Activated T-cell treated with anti-CD3 and anti-CD28 coated beads, Interleukin-2, amount 50 U/mL, for 72 hours (primary cell): ENCODE data around the gene CAMTA1. TPM values are rescaled to one million over a fixed set of nuclear protein-coding genes. Genes with fewer than 3 reads are reported as not detected.
"Not testable (repeated sequence)": the region's sequence is repeated elsewhere in the genome, so short reads cannot be mapped to it uniquely, and the experiment has no call there.

Experiments used
- ATAC-seq, 2 donors: fragments of 150-1000 bp; cut with Tn5 transposase; replicated peaks in 1 of 2; 2 replicates each; pipeline ENCODE4 v1.10.0; 2021; ENCODE audit warnings: moderate library complexity in 2 of 2, mild to moderate bottlenecking in 1 of 2
- DNase-seq, 2 donors: peaks; one replicate each; pipeline ENCODE4 v3.0.0; 2021 to 2022; ENCODE audit warnings: mixed read lengths in 1 of 2
- H3K27ac Mint-ChIP-seq: one replicate; pipeline ENCODE4 v1.8.0; 2022; ENCODE audit warnings: mild to moderate bottlenecking, moderate library complexity, mixed read lengths
- H3K27me3 Mint-ChIP-seq: one replicate; pipeline ENCODE4 v1.8.0; 2022; ENCODE audit warnings: low read depth, mixed read lengths
- H3K36me3 Mint-ChIP-seq, 2 donors: one replicate each; pipeline ENCODE4 v1.8.0; 2022; ENCODE audit warnings: mixed read lengths in 2 of 2, mild to moderate bottlenecking in 1 of 2; ENCODE audit not compliant: insufficient read depth in 2 of 2
- H3K4me1 Mint-ChIP-seq: one replicate; pipeline ENCODE4 v1.8.0; 2022; ENCODE audit warnings: low read depth, mixed read lengths
- H3K4me3 Mint-ChIP-seq, 2 donors: one replicate each; pipeline ENCODE4 v1.8.0; 2022; ENCODE audit warnings: mild to moderate bottlenecking in 2 of 2, mixed read lengths in 2 of 2, moderate library complexity in 2 of 2
- H3K9me3 Mint-ChIP-seq, 2 donors: one replicate each; pipeline ENCODE4 v1.8.0; 2022; ENCODE audit warnings: mixed read lengths in 2 of 2
- total RNA-seq, 2 donors: library from RNA; stranded (reverse); gene quantifications; one replicate each; pipeline ENCODE4 v1.2.3, GENCODE V29; 2022

CAMTA1 gene
- total RNA-seq, 2 donors from 2014 or later, result 47.8 to 63.3 TPM

DNA sequence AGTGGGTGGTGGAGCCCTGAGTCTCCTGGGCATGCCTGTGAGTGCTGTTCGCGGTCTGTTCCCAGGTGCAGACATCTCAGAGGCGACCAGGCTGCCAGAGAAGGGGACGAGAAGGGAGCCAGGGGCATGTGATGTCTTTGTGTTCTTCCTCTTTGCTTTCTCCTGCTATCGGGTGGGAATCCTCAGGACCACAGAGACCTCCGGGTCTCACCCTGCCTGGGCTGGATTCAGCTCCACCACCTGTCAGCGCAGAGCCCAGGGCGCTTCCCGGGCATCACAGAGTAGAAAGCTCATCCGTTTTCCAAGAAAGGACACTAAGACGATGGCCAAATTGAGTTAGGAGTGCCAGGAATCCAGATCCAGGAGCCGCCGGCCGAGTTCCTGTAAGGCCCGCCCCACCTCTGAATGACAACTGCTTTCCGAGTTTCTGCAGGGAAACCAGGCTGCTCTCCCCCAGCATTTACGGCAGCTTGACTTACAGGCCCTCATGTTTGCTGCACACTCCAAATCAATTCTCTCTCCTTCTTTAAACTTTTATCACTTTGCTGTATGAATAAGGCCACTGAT is 130.8 kb downstream of the CAMTA1 start:
- peaks cover 22% of the 10 kb centered on the region for H3K27me3 Mint-ChIP-seq

GRCh38 chr1:6917067-6917466 is 131.8 kb downstream of the CAMTA1 start:
- ATAC-seq, result no peak
- Mint-ChIP-seq H3K4me1 (no peaks in the 10 kb centered on the region), H3K27ac (no peak overlapping the region), H3K36me3 (peaks cover 1 to 2% of the 10 kb centered on the region in 2 donors), H3K9me3 (peaks cover 1 to 3% of the 10 kb centered on the region in 2 donors), H3K4me3 (no peak overlapping the region), H3K27me3 (peaks cover 22% of the 10 kb centered on the region)
- no peak for DNase-seq

More for the DNA sequence above, 130.8 kb downstream of the CAMTA1 start:
- H3K9me3 Mint-ChIP-seq, result peaks cover 0 to 3% of the 10 kb centered on the region in 2 donors
- ATAC-seq, result no peak
- DNase-seq, result no peak
- peaks cover 1 to 2% of the 10 kb centered on the region in 2 donors for H3K36me3 Mint-ChIP-seq
- no peaks in the 10 kb centered on the region for H3K4me1 Mint-ChIP-seq
- H3K27ac Mint-ChIP-seq, result no peak overlapping the region
- H3K4me3 Mint-ChIP-seq, result no peak overlapping the region

DNA sequence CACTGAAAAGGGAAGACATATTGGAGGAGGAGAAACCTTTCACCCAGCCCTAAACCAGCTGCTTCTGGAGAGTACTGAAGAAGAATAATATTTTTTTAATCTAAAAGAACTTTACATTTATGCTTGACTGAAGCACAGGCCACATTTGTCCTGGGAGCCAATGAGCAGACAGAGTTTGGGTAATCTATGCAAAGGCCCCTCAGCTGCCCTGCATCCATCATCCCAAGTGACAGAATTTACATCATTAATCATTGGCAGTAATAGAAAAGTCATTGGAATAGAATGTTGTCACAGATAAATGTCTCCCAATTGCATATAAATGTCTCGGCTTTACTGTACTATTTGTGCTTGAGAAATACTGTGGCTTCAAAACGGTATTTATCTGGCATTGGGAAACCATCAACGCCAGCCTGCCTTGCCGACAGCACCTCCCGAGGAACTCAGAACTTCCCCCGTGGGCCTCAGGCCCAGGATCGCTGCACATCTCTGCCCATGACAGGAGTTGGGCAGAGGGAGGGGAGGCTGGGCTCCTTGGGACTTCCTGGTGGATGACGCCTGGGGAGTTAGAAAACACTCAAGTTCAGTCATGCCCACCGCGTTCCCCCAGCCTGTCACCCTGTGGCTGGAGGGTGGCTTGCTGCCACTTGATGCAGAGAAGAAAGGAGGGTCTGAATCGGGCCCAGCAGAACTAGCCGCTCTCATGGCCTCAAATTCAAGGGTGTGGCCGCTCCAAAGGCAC is 133.1 kb downstream of the CAMTA1 start:
- peaks cover 1 to 2% of the 10 kb centered on the region in 2 donors for H3K36me3 Mint-ChIP-seq
- no peak overlapping the region for H3K4me3 Mint-ChIP-seq
- ATAC-seq (no peak), DNase-seq (no peak)
- H3K27ac Mint-ChIP-seq, result no peak overlapping the region
- H3K4me1 Mint-ChIP-seq, result no peaks in the 10 kb centered on the region
- peaks cover 2 to 3% of the 10 kb centered on the region in 2 donors for H3K9me3 Mint-ChIP-seq
- peaks cover 19% of the 10 kb centered on the region for H3K27me3 Mint-ChIP-seq

DNA sequence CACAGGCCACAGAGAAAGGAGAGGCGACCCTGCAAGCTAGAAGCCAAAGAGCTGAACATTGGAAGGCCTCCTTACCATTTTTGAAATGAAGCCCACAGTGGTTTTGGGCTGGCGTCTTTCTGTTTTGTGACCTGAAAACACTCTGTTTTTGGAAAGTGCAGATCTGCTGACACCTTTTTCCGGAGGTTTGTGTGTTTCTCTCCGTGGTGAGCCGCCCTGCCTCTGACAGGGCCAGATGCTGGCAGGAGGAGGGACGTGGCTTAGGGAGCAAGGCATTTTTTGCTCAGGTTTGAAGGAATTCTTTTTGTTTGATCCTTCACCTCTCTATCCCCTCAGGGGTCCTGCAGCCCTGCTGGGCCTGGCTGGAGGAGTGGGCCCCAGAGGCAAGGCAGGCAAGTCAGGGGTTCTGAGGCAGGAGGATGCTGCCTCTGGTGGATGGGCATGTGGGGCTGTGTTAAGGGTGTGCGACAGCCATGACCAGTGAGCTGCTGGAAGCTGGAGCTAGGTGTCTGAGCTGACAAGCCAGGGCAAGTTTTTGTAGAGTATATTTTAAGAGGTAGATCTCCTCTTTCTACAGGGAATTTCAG is 133.8 kb downstream of the CAMTA1 start:
- Mint-ChIP-seq H3K4me1 (no peaks in the 10 kb centered on the region), H3K27ac (no peak overlapping the region), H3K27me3 (peaks cover 14% of the 10 kb centered on the region), H3K9me3 (peaks cover 0 to 2% of the 10 kb centered on the region in 2 donors), H3K36me3 (peaks cover 0 to 1% of the 10 kb centered on the region in 2 donors), H3K4me3 (no peak overlapping the region)
- DNase-seq (no peak), ATAC-seq (no peak)

GRCh38 chr1:6921506-6921905 is 136.3 kb downstream of the CAMTA1 start:
- not testable (repeated sequence) for H3K9me3 Mint-ChIP-seq, H3K27me3 Mint-ChIP-seq, H3K4me3 Mint-ChIP-seq, H3K36me3 Mint-ChIP-seq, ATAC-seq, H3K27ac Mint-ChIP-seq, DNase-seq, H3K4me1 Mint-ChIP-seq

GRCh38 chr1:6922096-6922931 is 137.1 kb downstream of the CAMTA1 start:
- Mint-ChIP-seq H3K4me3 (no peak overlapping the region), H3K27me3 (peaks cover 3% of the 10 kb centered on the region), H3K36me3 (peaks cover 0 to 1% of the 10 kb centered on the region in 2 donors), H3K4me1 (no peaks in the 10 kb centered on the region), H3K27ac (no peak overlapping the region), H3K9me3 (peaks cover 0 to 2% of the 10 kb centered on the region in 2 donors)
- DNase-seq, result no peak
- no peak for ATAC-seq

GRCh38 chr1:6923012-6923411 is 137.8 kb downstream of the CAMTA1 start:
- ATAC-seq (no peak), DNase-seq (no peak)
- H3K27me3 Mint-ChIP-seq, result no peaks in the 10 kb centered on the region
- H3K9me3 Mint-ChIP-seq, result peaks cover 0 to 2% of the 10 kb centered on the region in 2 donors
- no peak overlapping the region for H3K4me3 Mint-ChIP-seq
- no peak overlapping the region for H3K27ac Mint-ChIP-seq
- peaks cover 0 to 1% of the 10 kb centered on the region in 2 donors for H3K36me3 Mint-ChIP-seq
- no peaks in the 10 kb centered on the region for H3K4me1 Mint-ChIP-seq

GRCh38 chr1:6923416-6923815 is 138.2 kb downstream of the CAMTA1 start:
- no peak overlapping the region for H3K27ac Mint-ChIP-seq
- DNase-seq, result no peak
- no peak overlapping the region for H3K4me3 Mint-ChIP-seq
- H3K9me3 Mint-ChIP-seq, result peaks cover 0 to 2% of the 10 kb centered on the region in 2 donors
- no peaks in the 10 kb centered on the region for H3K4me1 Mint-ChIP-seq
- ATAC-seq, result no peak
- H3K36me3 Mint-ChIP-seq, result peaks cover 0 to 1% of the 10 kb centered on the region in 2 donors
- peaks cover 4% of the 10 kb centered on the region for H3K27me3 Mint-ChIP-seq

- H3K27me3 Mint-ChIP-seq, result peaks cover 8% of the 10 kb centered on the region
- peaks cover 0 to 1% of the 10 kb centered on the region in 2 donors for H3K36me3 Mint-ChIP-seq
- H3K9me3 Mint-ChIP-seq, result peaks cover 0 to 2% of the 10 kb centered on the region in 2 donors
- H3K27ac Mint-ChIP-seq, result no peak overlapping the region
- no peak overlapping the region for H3K4me3 Mint-ChIP-seq
- DNase-seq (no peak), ATAC-seq (no peak)
- no peaks in the 10 kb centered on the region for H3K4me1 Mint-ChIP-seq
Measured at GRCh38 chr1:6923955-6924881, 139.0 kb downstream of the CAMTA1 start.

DNA sequence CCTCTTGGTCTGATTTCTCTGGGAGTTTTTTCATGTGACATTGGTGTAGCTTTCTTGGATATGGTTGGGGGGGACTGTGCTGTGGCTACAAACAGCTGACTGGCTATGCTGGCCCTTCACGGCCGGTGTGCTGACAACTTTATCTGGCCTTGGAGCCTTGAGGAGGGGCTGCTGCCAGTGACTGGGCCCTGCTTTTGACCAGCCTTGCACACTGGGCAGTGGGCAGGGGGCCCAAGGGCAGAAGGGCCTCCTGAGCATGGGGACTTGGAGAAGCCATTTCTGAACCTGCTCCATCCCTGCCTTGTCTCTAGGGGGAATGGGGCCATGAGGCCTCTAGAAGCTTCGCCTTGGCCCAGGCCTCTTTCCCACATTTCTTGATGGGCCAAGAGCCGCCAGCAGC is 139.6 kb downstream of the CAMTA1 start:
- H3K4me1 Mint-ChIP-seq, result no peaks in the 10 kb centered on the region
- no peak for DNase-seq
- peaks cover 0 to 1% of the 10 kb centered on the region in 2 donors for H3K36me3 Mint-ChIP-seq
- H3K4me3 Mint-ChIP-seq, result no peak overlapping the region
- no peak overlapping the region for H3K27ac Mint-ChIP-seq
- peaks cover 10% of the 10 kb centered on the region for H3K27me3 Mint-ChIP-seq
- H3K9me3 Mint-ChIP-seq, result peaks cover 0 to 2% of the 10 kb centered on the region in 2 donors
- no peak for ATAC-seq

GRCh38 chr1:6927626-6928025 is 142.4 kb downstream of the CAMTA1 start:
- Mint-ChIP-seq H3K27me3 (peaks cover 14% of the 10 kb centered on the region), H3K9me3 (no peaks in the 10 kb centered on the region), H3K27ac (no peak overlapping the region), H3K4me1 (no peaks in the 10 kb centered on the region), H3K4me3 (no peak overlapping the region), H3K36me3 (no peaks in the 10 kb centered on the region)
- no peak for ATAC-seq
- no peak for DNase-seq
